ENCODE data around the gene FBF1.
A peak's percentile ranks its signal among the peaks of the same experiment; 100 is the strongest.
"Not testable (repeated sequence)": the region's sequence is repeated elsewhere in the genome, so short reads cannot be mapped to it uniquely, and the experiment has no call there.

Gene FBF1

GRCh38 chr17:75876190-75876937, 64.5 kb downstream of the FBF1 start:
- no peak for DNase-seq (ENCODE audit: low spot score)

GRCh38 chr17:75875940-75876189, 65.0 kb downstream of the FBF1 start:
- DNase-seq (ENCODE audit: low spot score) = no peak

GRCh38 chr17:75875182-75875939, 65.5 kb downstream of the FBF1 start:
- DNase-seq (ENCODE audit: low spot score) = no peak

GRCh38 chr17:75874323-75875181, 66.3 kb downstream of the FBF1 start:
- no peak for DNase-seq (ENCODE audit: low spot score)

- no peak for DNase-seq (ENCODE audit: low spot score)
Observed at GRCh38 chr17:75873587-75874322, 67.1 kb downstream of the FBF1 start.

- DNase-seq (ENCODE audit: low spot score) = peak; percentile 87
Observed at GRCh38 chr17:75872434-75873351, 68.1 kb downstream of the FBF1 start.

- not testable (repeated sequence) for DNase-seq (ENCODE audit: low spot score)
Observed at GRCh38 chr17:75870228-75870627, 70.6 kb downstream of the FBF1 start.

GRCh38 chr17:75869282-75870141, 71.3 kb downstream of the FBF1 start:
- DNase-seq (ENCODE audit: low spot score) = peak; percentile 68

GRCh38 chr17:75868730-75869281, 72.0 kb downstream of the FBF1 start:
- not testable (repeated sequence) for DNase-seq (ENCODE audit: low spot score)

- DNase-seq (ENCODE audit: low spot score) = not testable (repeated sequence)
Observed at GRCh38 chr17:75865404-75866188, 75.2 kb downstream of the FBF1 start.

- not testable (repeated sequence) for DNase-seq (ENCODE audit: low spot score)
Observed at GRCh38 chr17:75864887-75865286, 76.0 kb downstream of the FBF1 start.

GRCh38 chr17:75864448-75864871, 76.4 kb downstream of the FBF1 start:
- peak; percentile 61 for DNase-seq (ENCODE audit: low spot score)

- DNase-seq (ENCODE audit: low spot score) = no peak
Observed at GRCh38 chr17:75861927-75862317, 78.9 kb downstream of the FBF1 start.

Data from GM03348 (cell line).